GM23338 (cell line): Measurements from ENCODE around the gene DCST2. TPM values are rescaled to one million over a fixed set of nuclear protein-coding genes. Genes with fewer than 3 reads are reported as not detected.

ENCODE experiments used
- ATAC-seq: fragments of 200-7000 bp; cut with Tn5 transposase; 3 replicates; pipeline ENCODE4 v1.9.1; 2020
- DNase-seq: peaks from one replicate; pipeline ENCODE4 v3.0.0-alpha.2; 2015; ENCODE audit warnings: low spot score
- H2AFZ ChIP-seq: fragments of 200-600 bp; sonication (generic); 2 replicates; pipeline ENCODE4 v1.8.0; 2016; ENCODE audit warnings: antibody characterized with exemption, mild to moderate bottlenecking, moderate library complexity
- H3F3A ChIP-seq: fragments of 200-600 bp; sonication (generic); replicated peaks from 2 replicates; pipeline ENCODE4 v1.8.0; 2017; ENCODE audit warnings: antibody characterized with exemption, mixed run types, low read depth
- H3K27ac ChIP-seq: fragments of 200-600 bp; sonication (generic); 2 replicates; pipeline ENCODE4 v1.6.1; 2016; ENCODE audit warnings: low read depth
- H3K27me3 ChIP-seq: fragments of 200-600 bp; sonication (generic); 2 replicates; pipeline ENCODE4 v1.8.0; 2016; ENCODE audit warnings: mild to moderate bottlenecking, mixed run types, moderate library complexity; ENCODE audit not compliant: insufficient read depth
- H3K36me3 ChIP-seq: fragments of 200-600 bp; sonication (generic); 2 replicates; pipeline ENCODE4 v1.8.0; 2016; ENCODE audit warnings: mild to moderate bottlenecking; ENCODE audit not compliant: insufficient read depth
- H3K4me1 ChIP-seq: fragments of 200-600 bp; sonication (generic); 2 replicates; pipeline ENCODE4 v1.8.0; 2016; ENCODE audit warnings: mild to moderate bottlenecking, moderate library complexity; ENCODE audit not compliant: insufficient read depth
- H3K4me2 ChIP-seq: fragments of 200-600 bp; sonication (generic); 2 replicates; pipeline ENCODE4 v1.7.1; 2017; ENCODE audit warnings: mixed run types
- H3K4me3 ChIP-seq: fragments of 200-600 bp; sonication (generic); 2 replicates; pipeline ENCODE4 v1.6.1; 2016; ENCODE audit warnings: mixed run types
- H3K79me2 ChIP-seq: fragments of 200-600 bp; sonication (generic); replicated peaks from 2 replicates; pipeline ENCODE4 v1.8.0; 2017; ENCODE audit warnings: mild to moderate bottlenecking; ENCODE audit not compliant: insufficient read depth
- H3K9me2 ChIP-seq: fragments of 200-600 bp; sonication (generic); 2 replicates; pipeline ENCODE4 v1.8.0; 2017; ENCODE audit not compliant: insufficient read depth
- H4K20me1 ChIP-seq: fragments of 200-600 bp; sonication (generic); replicated peaks from 2 replicates; pipeline ENCODE4 v1.8.0; 2017; ENCODE audit warnings: mild to moderate bottlenecking; ENCODE audit not compliant: insufficient read depth
- H3K27ac Mint-ChIP-seq: 2 replicates; pipeline ENCODE4 v1.8.0; 2020; ENCODE audit warnings: inconsistent platforms, mild to moderate bottlenecking, moderate library complexity, mixed read lengths
- H3K27me3 Mint-ChIP-seq: 3 replicates; pipeline ENCODE4 v1.8.0; 2022; ENCODE audit warnings: low read depth, mild to moderate bottlenecking, moderate library complexity, mixed read lengths, inconsistent platforms; ENCODE audit not compliant: insufficient read depth, poor library complexity
- H3K36me3 Mint-ChIP-seq: 3 replicates; pipeline ENCODE4 v1.8.0; 2021; ENCODE audit warnings: low read depth, mild to moderate bottlenecking, inconsistent platforms, moderate library complexity, mixed read lengths
- H3K4me1 Mint-ChIP-seq: 3 replicates; pipeline ENCODE4 v1.8.0; 2020; ENCODE audit warnings: mild to moderate bottlenecking, inconsistent platforms, mixed read lengths
- H3K4me3 Mint-ChIP-seq: 3 replicates; pipeline ENCODE4 v1.8.0; 2021; ENCODE audit warnings: moderate library complexity, mild to moderate bottlenecking, inconsistent platforms, mixed read lengths
- H3K9me3 Mint-ChIP-seq: 3 replicates; pipeline ENCODE4 v1.8.0; 2020; ENCODE audit warnings: moderate library complexity, mild to moderate bottlenecking, inconsistent platforms, mixed read lengths
- CREB1 ChIP-seq: fragments of 250-450 bp; sonication (Bioruptor Pico); IDR thresholded peaks from 2 replicates; pipeline ENCODE4 v1.5.0; 2020; ENCODE audit warnings: low read depth, mild to moderate bottlenecking, moderate library complexity
- EZH2 ChIP-seq: fragments of 200-600 bp; sonication (generic); IDR thresholded peaks from one replicate; pipeline ENCODE4 v1.8.0; 2017; ENCODE audit warnings: antibody characterized with exemption, mild to moderate bottlenecking, low read depth; ENCODE audit not compliant: unreplicated experiment
- EZH2phosphoT487 ChIP-seq: fragments of 200-600 bp; sonication (generic); IDR thresholded peaks from one replicate; pipeline ENCODE4 v1.8.1; 2018; ENCODE audit warnings: antibody characterized with exemption; ENCODE audit not compliant: unreplicated experiment
- JUNB ChIP-seq: IDR thresholded peaks from one replicate; pipeline ENCODE4 v1.6.1; 2016; ENCODE audit warnings: antibody characterized with exemption; ENCODE audit not compliant: unreplicated experiment
- NANOG ChIP-seq: IDR thresholded peaks from 2 replicates; pipeline ENCODE4 v1.6.1; 2016; ENCODE audit warnings: antibody characterized with exemption, borderline replicate concordance
- POLR2AphosphoS5 ChIP-seq: IDR thresholded peaks from 2 replicates; pipeline ENCODE4 v1.6.1; 2016; ENCODE audit warnings: antibody characterized with exemption, low read depth
- STAT1 ChIP-seq: IDR thresholded peaks from one replicate; pipeline ENCODE4 v1.6.1; 2016; ENCODE audit warnings: antibody characterized with exemption; ENCODE audit not compliant: unreplicated experiment
- ZNF114 ChIP-seq: fragments of 250-450 bp; sonication (Bioruptor Pico); IDR thresholded peaks from 2 replicates; pipeline ENCODE4 v1.5.0; 2020; ENCODE audit warnings: mild to moderate bottlenecking, moderate library complexity
- ZNF331 ChIP-seq: fragments of 250-450 bp; sonication (Bioruptor Pico); IDR thresholded peaks from 2 replicates; pipeline ENCODE4 v1.5.0; 2020; ENCODE audit warnings: low read depth, mild to moderate bottlenecking, moderate library complexity
- polyA plus RNA-seq: library from polyadenylated mRNA; unstranded; fragments of >200 nt; fragmentation: Nextera tagmentation; extraction: Ambion mirVana; gene quantifications from 2 replicates; pipeline ENCODE4 v1.2.1, GENCODE V29; 2016
- total RNA-seq: library from RNA; depleted of rRNA; stranded (reverse); fragments of >200 nt; shearing (Covaris generic); gene quantifications from 2 replicates; pipeline ENCODE4 v1.2.3, GENCODE V29; 2014
- TF ChIP-seq, protein P1 (sequence below): IDR thresholded peaks from 2 replicates; pipeline ENCODE4 v1.6.1; 2016; ENCODE audit warnings: antibody characterized with exemption
- TF ChIP-seq, protein P2 (sequence below): fragments of 250-450 bp; sonication (Bioruptor Pico); IDR thresholded peaks from 2 replicates; pipeline ENCODE4 v1.5.0; 2020; ENCODE audit warnings: mild to moderate bottlenecking, moderate library complexity
- TF ChIP-seq, protein P3 (sequence below): IDR thresholded peaks from one replicate; pipeline ENCODE4 v1.6.1; 2018; ENCODE audit warnings: antibody characterized with exemption; ENCODE audit not compliant: unreplicated experiment
- TF ChIP-seq, protein P4 (sequence below), 2 experiments: fragments of 200-600 bp in 1 of 2; sonication (generic) in 1 of 2; conservative IDR thresholded peaks; 2 replicates each; pipeline versions ENCODE4 v1.5.1 to v1.6.1; 2016 to 2017; ENCODE audit warnings: antibody characterized with exemption in 2 of 2, low read depth in 2 of 2, mild to moderate bottlenecking in 2 of 2, moderate library complexity in 1 of 2

Gene DCST2
- total and polyA plus RNA-seq, 2 experiments from 2014 or later, result 0.78 TPM; not detected in 1

DNA sequence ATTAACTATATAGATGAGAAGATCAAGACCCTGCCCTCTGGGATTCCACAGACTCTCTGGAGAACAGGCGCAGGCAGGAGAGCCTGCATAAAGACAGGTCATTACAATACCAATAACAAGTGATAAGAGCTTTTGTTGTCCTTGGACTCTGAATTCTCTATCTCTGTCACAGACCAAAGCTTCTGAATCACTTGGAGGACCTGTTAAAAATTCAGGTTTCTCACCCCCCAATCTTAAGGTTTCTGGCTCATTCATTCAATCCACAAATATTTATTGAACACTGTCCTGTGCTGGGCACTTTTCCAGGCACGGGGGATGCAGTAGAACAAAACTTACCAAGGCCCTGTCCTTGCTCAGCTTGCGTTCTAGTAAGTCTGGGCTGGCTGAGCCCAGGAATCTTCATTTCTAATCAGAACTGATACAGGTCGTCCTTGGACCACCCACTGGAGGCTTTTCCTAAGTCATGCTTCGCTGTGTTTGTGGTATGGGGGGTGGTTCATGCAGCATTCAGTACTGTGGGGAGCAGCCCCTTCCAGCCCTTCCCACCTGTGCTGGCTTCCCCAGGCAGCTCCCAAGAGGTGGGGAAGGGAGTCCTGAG lies 31.4 kb upstream of the DCST2 start:
- Mint-ChIP-seq H3K4me3 (peak overlapping the region; percentile 83), H3K27me3 (peaks cover 11% of the 10 kb centered on the region), H3K27ac (no peak overlapping the region; the same call in none of the 2 replicates), H3K4me1 (peaks cover 36% of the 10 kb centered on the region), H3K36me3 (peaks cover 30% of the 10 kb centered on the region), H3K9me3 (no peaks in the 10 kb centered on the region)
- Histone ChIP-seq H2AFZ (no peak overlapping the region), H4K20me1 (peaks cover 22% of the 10 kb centered on the region), H3K4me3 (peak overlapping the region; percentile 97), H3K4me2 (peak overlapping the region; percentile 94), H3K4me1 (peaks cover 16% of the 10 kb centered on the region), H3K27me3 (peaks cover 6% of the 10 kb centered on the region; the same call in 1 of the 2 replicates), H3K36me3 (no peaks in the 10 kb centered on the region), H3K79me2 (peaks cover 14% of the 10 kb centered on the region), H3K9me2 (no peaks in the 10 kb centered on the region), H3F3A (peaks cover 27% of the 10 kb centered on the region), H3K27ac (no peak overlapping the region)
- no peak for ATAC-seq
- TF ChIP-seq, protein P1, sequence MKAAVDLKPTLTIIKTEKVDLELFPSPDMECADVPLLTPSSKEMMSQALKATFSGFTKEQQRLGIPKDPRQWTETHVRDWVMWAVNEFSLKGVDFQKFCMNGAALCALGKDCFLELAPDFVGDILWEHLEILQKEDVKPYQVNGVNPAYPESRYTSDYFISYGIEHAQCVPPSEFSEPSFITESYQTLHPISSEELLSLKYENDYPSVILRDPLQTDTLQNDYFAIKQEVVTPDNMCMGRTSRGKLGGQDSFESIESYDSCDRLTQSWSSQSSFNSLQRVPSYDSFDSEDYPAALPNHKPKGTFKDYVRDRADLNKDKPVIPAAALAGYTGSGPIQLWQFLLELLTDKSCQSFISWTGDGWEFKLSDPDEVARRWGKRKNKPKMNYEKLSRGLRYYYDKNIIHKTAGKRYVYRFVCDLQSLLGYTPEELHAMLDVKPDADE, result no peak
- TF ChIP-seq STAT1 (no peak), NANOG (no peak), JUNB (no peak), ZNF114 (CRISPR knock-in tag) (no peak), EZH2 (no peak), POLR2AphosphoS5 (no peak), CREB1 (CRISPR knock-in tag) (no peak), ZNF331 (CRISPR knock-in tag) (no peak), EZH2phosphoT487 (no peak)
- TF ChIP-seq, protein P2, sequence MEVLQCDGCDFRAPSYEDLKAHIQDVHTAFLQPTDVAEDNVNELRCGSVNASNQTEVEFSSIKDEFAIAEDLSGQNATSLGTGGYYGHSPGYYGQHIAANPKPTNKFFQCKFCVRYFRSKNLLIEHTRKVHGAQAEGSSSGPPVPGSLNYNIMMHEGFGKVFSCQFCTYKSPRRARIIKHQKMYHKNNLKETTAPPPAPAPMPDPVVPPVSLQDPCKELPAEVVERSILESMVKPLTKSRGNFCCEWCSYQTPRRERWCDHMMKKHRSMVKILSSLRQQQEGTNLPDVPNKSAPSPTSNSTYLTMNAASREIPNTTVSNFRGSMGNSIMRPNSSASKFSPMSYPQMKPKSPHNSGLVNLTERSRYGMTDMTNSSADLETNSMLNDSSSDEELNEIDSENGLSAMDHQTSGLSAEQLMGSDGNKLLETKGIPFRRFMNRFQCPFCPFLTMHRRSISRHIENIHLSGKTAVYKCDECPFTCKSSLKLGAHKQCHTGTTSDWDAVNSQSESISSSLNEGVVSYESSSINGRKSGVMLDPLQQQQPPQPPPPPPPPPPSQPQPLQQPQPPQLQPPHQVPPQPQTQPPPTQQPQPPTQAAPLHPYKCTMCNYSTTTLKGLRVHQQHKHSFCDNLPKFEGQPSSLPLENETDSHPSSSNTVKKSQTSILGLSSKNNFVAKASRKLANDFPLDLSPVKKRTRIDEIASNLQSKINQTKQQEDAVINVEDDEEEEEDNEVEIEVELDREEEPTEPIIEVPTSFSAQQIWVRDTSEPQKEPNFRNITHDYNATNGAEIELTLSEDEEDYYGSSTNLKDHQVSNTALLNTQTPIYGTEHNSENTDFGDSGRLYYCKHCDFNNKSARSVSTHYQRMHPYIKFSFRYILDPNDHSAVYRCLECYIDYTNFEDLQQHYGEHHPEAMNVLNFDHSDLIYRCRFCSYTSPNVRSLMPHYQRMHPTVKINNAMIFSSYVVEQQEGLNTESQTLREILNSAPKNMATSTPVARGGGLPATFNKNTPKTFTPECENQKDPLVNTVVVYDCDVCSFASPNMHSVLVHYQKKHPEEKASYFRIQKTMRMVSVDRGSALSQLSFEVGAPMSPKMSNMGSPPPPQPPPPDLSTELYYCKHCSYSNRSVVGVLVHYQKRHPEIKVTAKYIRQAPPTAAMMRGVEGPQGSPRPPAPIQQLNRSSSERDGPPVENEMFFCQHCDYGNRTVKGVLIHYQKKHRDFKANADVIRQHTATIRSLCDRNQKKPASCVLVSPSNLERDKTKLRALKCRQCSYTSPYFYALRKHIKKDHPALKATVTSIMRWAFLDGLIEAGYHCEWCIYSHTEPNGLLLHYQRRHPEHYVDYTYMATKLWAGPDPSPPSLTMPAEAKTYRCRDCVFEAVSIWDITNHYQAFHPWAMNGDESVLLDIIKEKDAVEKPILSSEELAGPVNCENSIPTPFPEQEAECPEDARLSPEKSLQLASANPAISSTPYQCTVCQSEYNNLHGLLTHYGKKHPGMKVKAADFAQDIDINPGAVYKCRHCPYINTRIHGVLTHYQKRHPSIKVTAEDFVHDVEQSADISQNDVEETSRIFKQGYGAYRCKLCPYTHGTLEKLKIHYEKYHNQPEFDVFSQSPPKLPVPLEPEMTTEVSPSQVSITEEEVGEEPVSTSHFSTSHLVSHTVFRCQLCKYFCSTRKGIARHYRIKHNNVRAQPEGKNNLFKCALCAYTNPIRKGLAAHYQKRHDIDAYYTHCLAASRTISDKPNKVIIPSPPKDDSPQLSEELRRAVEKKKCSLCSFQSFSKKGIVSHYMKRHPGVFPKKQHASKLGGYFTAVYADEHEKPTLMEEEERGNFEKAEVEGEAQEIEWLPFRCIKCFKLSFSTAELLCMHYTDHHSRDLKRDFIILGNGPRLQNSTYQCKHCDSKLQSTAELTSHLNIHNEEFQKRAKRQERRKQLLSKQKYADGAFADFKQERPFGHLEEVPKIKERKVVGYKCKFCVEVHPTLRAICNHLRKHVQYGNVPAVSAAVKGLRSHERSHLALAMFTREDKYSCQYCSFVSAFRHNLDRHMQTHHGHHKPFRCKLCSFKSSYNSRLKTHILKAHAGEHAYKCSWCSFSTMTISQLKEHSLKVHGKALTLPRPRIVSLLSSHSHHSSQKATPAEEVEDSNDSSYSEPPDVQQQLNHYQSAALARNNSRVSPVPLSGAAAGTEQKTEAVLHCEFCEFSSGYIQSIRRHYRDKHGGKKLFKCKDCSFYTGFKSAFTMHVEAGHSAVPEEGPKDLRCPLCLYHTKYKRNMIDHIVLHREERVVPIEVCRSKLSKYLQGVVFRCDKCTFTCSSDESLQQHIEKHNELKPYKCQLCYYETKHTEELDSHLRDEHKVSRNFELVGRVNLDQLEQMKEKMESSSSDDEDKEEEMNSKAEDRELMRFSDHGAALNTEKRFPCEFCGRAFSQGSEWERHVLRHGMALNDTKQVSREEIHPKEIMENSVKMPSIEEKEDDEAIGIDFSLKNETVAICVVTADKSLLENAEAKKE (CRISPR knock-in tag), result no peak
- TF ChIP-seq, protein P3, sequence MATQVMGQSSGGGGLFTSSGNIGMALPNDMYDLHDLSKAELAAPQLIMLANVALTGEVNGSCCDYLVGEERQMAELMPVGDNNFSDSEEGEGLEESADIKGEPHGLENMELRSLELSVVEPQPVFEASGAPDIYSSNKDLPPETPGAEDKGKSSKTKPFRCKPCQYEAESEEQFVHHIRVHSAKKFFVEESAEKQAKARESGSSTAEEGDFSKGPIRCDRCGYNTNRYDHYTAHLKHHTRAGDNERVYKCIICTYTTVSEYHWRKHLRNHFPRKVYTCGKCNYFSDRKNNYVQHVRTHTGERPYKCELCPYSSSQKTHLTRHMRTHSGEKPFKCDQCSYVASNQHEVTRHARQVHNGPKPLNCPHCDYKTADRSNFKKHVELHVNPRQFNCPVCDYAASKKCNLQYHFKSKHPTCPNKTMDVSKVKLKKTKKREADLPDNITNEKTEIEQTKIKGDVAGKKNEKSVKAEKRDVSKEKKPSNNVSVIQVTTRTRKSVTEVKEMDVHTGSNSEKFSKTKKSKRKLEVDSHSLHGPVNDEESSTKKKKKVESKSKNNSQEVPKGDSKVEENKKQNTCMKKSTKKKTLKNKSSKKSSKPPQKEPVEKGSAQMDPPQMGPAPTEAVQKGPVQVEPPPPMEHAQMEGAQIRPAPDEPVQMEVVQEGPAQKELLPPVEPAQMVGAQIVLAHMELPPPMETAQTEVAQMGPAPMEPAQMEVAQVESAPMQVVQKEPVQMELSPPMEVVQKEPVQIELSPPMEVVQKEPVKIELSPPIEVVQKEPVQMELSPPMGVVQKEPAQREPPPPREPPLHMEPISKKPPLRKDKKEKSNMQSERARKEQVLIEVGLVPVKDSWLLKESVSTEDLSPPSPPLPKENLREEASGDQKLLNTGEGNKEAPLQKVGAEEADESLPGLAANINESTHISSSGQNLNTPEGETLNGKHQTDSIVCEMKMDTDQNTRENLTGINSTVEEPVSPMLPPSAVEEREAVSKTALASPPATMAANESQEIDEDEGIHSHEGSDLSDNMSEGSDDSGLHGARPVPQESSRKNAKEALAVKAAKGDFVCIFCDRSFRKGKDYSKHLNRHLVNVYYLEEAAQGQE, result no peak
- TF ChIP-seq, protein P4, sequence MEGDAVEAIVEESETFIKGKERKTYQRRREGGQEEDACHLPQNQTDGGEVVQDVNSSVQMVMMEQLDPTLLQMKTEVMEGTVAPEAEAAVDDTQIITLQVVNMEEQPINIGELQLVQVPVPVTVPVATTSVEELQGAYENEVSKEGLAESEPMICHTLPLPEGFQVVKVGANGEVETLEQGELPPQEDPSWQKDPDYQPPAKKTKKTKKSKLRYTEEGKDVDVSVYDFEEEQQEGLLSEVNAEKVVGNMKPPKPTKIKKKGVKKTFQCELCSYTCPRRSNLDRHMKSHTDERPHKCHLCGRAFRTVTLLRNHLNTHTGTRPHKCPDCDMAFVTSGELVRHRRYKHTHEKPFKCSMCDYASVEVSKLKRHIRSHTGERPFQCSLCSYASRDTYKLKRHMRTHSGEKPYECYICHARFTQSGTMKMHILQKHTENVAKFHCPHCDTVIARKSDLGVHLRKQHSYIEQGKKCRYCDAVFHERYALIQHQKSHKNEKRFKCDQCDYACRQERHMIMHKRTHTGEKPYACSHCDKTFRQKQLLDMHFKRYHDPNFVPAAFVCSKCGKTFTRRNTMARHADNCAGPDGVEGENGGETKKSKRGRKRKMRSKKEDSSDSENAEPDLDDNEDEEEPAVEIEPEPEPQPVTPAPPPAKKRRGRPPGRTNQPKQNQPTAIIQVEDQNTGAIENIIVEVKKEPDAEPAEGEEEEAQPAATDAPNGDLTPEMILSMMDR (conservative IDR thresholded peaks at IDR 0.05; ENCODE audit: low read depth in 2 of 2), result no peak
- peak; percentile 28 for DNase-seq
